ENCODE data around the gene LGSN. TPM values are rescaled to one million over a fixed set of nuclear protein-coding genes. Genes with fewer than 3 reads are reported as not detected.

The LGSN gene
- total RNA-seq, 1 experiment from 2014 or later, result 0.30 TPM

- H3K4me2 ChIP-seq (ENCODE audit: low read length), result no peak overlapping the region
- no peaks in the 10 kb centered on the region for H3K27me3 ChIP-seq (ENCODE audit: insufficient read depth, low read length)
- ChIA-PET RAD21 (ENCODE audit: low non-redundant PET in 1 of 2, low total read pairs in 2 of 2, uncharacterized antibody in 2 of 2, unreplicated experiment in 2 of 2) (no interaction called here), CTCF (no interaction called here), POLR2A (no interaction called here)
- no TSS peak for BruUV-seq (replicated peaks)
- H3K4me1 ChIP-seq (ENCODE audit: control insufficient read depth in 1 of 2, insufficient read depth in 2 of 2, low read length in 2 of 2), result no peaks in the 10 kb centered on the region
- H3K9ac ChIP-seq (ENCODE audit: low read length), result no peak overlapping the region
- no peaks in the 10 kb centered on the region for H3K79me2 ChIP-seq (ENCODE audit: insufficient read depth, low read length)
- H3K9me3 ChIP-seq (ENCODE audit: control insufficient read depth in 1 of 2, insufficient read depth in 1 of 2, low read depth in 1 of 2, low read length in 2 of 2), result no peaks in the 10 kb centered on the region
- no peak overlapping the region for H2AFZ ChIP-seq (ENCODE audit: low read depth, low read length, poor library complexity, severe bottlenecking)
- intact Hi-C loops (cut with micrococcal nuclease), result no loop called here
- H3K9me2 ChIP-seq (ENCODE audit: insufficient read depth), result no peaks in the 10 kb centered on the region
- no peak overlapping the region for H3K4me3 ChIP-seq (replicated peaks in 1 of 2; ENCODE audit: low read depth in 1 of 2, low read length in 2 of 2)
- ATAC-seq (no peak), DNase-seq (ENCODE audit: low read depth, low spot score) (no peak)
- TF ChIP-seq RAD21 (IDR thresholded peaks at IDR 0.05; ENCODE audit: low read depth), result no peak
- no peak for TF ChIP-seq CBX3 (IDR thresholded peaks at IDR 0.05; ENCODE audit: low read depth)
- no peak for TF ChIP-seq YY1 (IDR thresholded peaks at IDR 0.05; ENCODE audit: extremely low read depth, insufficient replicate concordance, low read depth, low read length)
- no peak for TF ChIP-seq SRF (IDR thresholded peaks at IDR 0.05; ENCODE audit: low read depth)
- TF ChIP-seq ELF1 (IDR thresholded peaks at IDR 0.05; ENCODE audit: borderline replicate concordance, low read depth), result no peak
- H3K36me3 ChIP-seq (ENCODE audit: control insufficient read depth in 1 of 2, insufficient read depth in 2 of 2, low read length in 2 of 2), result no peaks in the 10 kb centered on the region
- H3K27ac ChIP-seq (ENCODE audit: low read depth, low read length), result no peak overlapping the region
- H4K20me1 ChIP-seq (ENCODE audit: insufficient read depth), result no peaks in the 10 kb centered on the region
Measured at GRCh38 chr6:63259153-63259552, 60.6 kb downstream of the LGSN start.

DNA sequence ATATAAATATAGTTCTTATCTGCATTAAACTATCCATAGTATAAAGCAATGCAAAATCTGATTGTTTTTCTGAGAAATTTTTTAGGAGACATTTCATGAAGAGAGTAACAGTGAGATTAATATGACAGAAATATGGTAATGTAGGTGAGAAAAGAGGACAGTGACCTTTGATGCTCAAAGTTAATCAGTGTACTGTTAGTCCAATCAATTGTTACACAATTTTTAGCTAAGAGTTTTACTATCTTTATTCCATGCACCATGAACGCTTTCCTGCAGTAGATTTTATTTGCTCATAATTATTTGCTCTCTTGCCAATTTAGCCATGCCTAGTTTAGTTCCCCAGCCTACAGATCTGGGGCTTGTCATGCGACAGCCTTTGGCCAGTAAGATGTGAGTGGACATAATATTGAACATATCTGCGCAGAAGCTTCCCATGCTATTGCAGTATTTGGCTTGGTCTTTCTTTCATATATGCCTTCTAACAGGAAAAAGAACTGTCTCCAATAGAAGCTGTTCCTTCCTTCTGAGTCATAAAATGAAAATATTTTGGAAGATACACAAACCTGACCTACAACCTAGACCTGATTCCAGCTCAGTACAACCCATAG lies 69.8 kb downstream of the LGSN start:
- POLR2A ChIA-PET, result no interaction called here
- H3K27ac ChIP-seq (ENCODE audit: low read depth, low read length), result no peak overlapping the region
- H3K4me2 ChIP-seq (ENCODE audit: low read length), result no peak overlapping the region
- no peak overlapping the region for H3K9ac ChIP-seq (ENCODE audit: low read length)
- H3K27me3 ChIP-seq (ENCODE audit: insufficient read depth, low read length), result no peaks in the 10 kb centered on the region
- CTCF ChIA-PET, result no interaction called here
- H2AFZ ChIP-seq (ENCODE audit: low read depth, low read length, poor library complexity, severe bottlenecking), result no peak overlapping the region
- no peaks in the 10 kb centered on the region for H4K20me1 ChIP-seq (ENCODE audit: insufficient read depth)
- H3K36me3 ChIP-seq (ENCODE audit: control insufficient read depth in 1 of 2, insufficient read depth in 2 of 2, low read length in 2 of 2), result no peaks in the 10 kb centered on the region
- no peaks in the 10 kb centered on the region for H3K9me3 ChIP-seq (ENCODE audit: control insufficient read depth in 1 of 2, insufficient read depth in 1 of 2, low read depth in 1 of 2, low read length in 2 of 2)
- BruUV-seq (replicated peaks), result no TSS peak
- no peaks in the 10 kb centered on the region for H3K79me2 ChIP-seq (ENCODE audit: insufficient read depth, low read length)
- ATAC-seq, result no peak
- no peaks in the 10 kb centered on the region for H3K4me1 ChIP-seq (ENCODE audit: control insufficient read depth in 1 of 2, insufficient read depth in 2 of 2, low read length in 2 of 2)
- RAD21 ChIA-PET (ENCODE audit: low non-redundant PET in 1 of 2, low total read pairs in 2 of 2, uncharacterized antibody in 2 of 2, unreplicated experiment in 2 of 2), result no interaction called here
- intact Hi-C loops (cut with micrococcal nuclease), result no loop called here
- H3K9me2 ChIP-seq (ENCODE audit: insufficient read depth), result no peaks in the 10 kb centered on the region
- DNase-seq (ENCODE audit: low read depth, low spot score), result no peak
- H3K4me3 ChIP-seq (replicated peaks in 1 of 2; ENCODE audit: low read depth in 1 of 2, low read length in 2 of 2), result no peak overlapping the region
- no peak for TF ChIP-seq REST (IDR thresholded peaks at IDR 0.05; ENCODE audit: low read depth)
- no peak for TF ChIP-seq ATF3 (IDR thresholded peaks at IDR 0.05)

All from HCT116 (cell line).